H1 (cell line): Measurements from ENCODE around the gene HIPK1. TPM values are rescaled to one million over a fixed set of nuclear protein-coding genes. Genes with fewer than 3 reads are reported as not detected.

Experiments used
- CTCF ChIA-PET: fragments of 300-600 bp; sonication (Branson Sonifier 250); formaldehyde crosslinking; loops from one replicate; lab custom pipeline; 2021; ENCODE audit not compliant: partially characterized antibody; lab: Charles Lee
- POLR2A ChIA-PET: fragments of 300-600 bp; sonication (Branson Sonifier 250); formaldehyde crosslinking; loops from one replicate; lab custom pipeline; 2021; ENCODE audit warnings: inconsistent platforms; ENCODE audit not compliant: partially characterized antibody; lab: Charles Lee
- DNase-seq, 2 experiments: peaks; one replicate each; pipeline versions ENCODE4 v3.0.0 to v3.0.0-alpha.2; 2010 to 2022; ENCODE audit warnings: low spot score in 2 of 2, low read depth in 1 of 2, mixed read lengths in 1 of 2
- FAIRE-seq: peaks from 2 replicates; lab custom pipeline; 2011; peaks lifted over from hg19 to GRCh38; lab: Jason Lieb, UNC
- H2AFZ ChIP-seq: 2 replicates; pipeline ENCODE4 v1.8.1; 2012; ENCODE audit warnings: low read length, inconsistent platforms
- H2AK5ac ChIP-seq: 2 replicates; pipeline ENCODE4 v1.6.1; 2013; ENCODE audit warnings: low read depth, low read length
- H2BK120ac ChIP-seq: replicated peaks from 2 replicates; pipeline ENCODE3; 2013; ENCODE audit warnings: low read depth, low read length, inconsistent platforms
- H2BK12ac ChIP-seq: 2 replicates; pipeline ENCODE4 v1.6.1; 2013; ENCODE audit warnings: low read depth, low read length
- H2BK15ac ChIP-seq: 2 replicates; pipeline ENCODE4 v1.6.1; 2013; ENCODE audit warnings: low read length
- H2BK20ac ChIP-seq: 2 replicates; pipeline ENCODE4 v1.6.1; 2013; ENCODE audit warnings: low read length
- H2BK5ac ChIP-seq: 2 replicates; pipeline ENCODE4 v1.6.1; 2013; ENCODE audit warnings: low read depth, low read length
- H3K14ac ChIP-seq: 2 replicates; pipeline ENCODE4 v1.6.1; 2013; ENCODE audit warnings: inconsistent platforms; ENCODE audit not compliant: insufficient read length
- H3K18ac ChIP-seq: 2 replicates; pipeline ENCODE4 v1.6.1; 2013; ENCODE audit warnings: low read length; ENCODE audit errors: extremely low read depth
- H3K23ac ChIP-seq: 2 replicates; pipeline ENCODE4 v1.6.1; 2013; ENCODE audit warnings: inconsistent platforms; ENCODE audit not compliant: insufficient read length
- H3K23me2 ChIP-seq: 2 replicates; pipeline ENCODE4 v1.6.1; 2013; ENCODE audit warnings: low read depth, low read length
- H3K27ac ChIP-seq: 2 replicates; pipeline ENCODE4 v1.6.1; 2011; ENCODE audit warnings: low read depth, low read length, inconsistent platforms
- H3K27me3 ChIP-seq, 4 experiments: replicated peaks in 1 of 4; 1 replicate in 1 of 4; 2 replicates in 3 of 4; pipeline versions ENCODE4 v1.6.1 to v1.8.1; 2011 to 2013; ENCODE audit warnings: low read length in 3 of 4, mild to moderate bottlenecking in 3 of 4, inconsistent platforms in 2 of 4, mixed read lengths in 2 of 4, moderate library complexity in 1 of 4; ENCODE audit not compliant: control insufficient read depth in 3 of 4, insufficient read depth in 3 of 4; ENCODE audit errors: extremely low read depth in 1 of 4
- H3K36me3 ChIP-seq, 4 experiments: 2 replicates each; pipeline versions ENCODE4 v1.6.1 to v1.8.1; 2011 to 2013; ENCODE audit warnings: mild to moderate bottlenecking in 4 of 4, low read length in 3 of 4, moderate library complexity in 2 of 4, control low read depth in 1 of 4, inconsistent platforms in 1 of 4; ENCODE audit not compliant: insufficient read depth in 4 of 4, control insufficient read depth in 2 of 4
- H3K4ac ChIP-seq: replicated peaks from 2 replicates; pipeline ENCODE3; 2013; ENCODE audit warnings: low read length, low read depth, mixed read lengths, inconsistent platforms; ENCODE audit not compliant: insufficient read length
- H3K4me1 ChIP-seq, 4 experiments: replicated peaks in 1 of 4; 1 replicate in 1 of 4; 2 replicates in 3 of 4; pipeline versions ENCODE4 v1.6.1 to v1.8.1; 2011 to 2013; ENCODE audit warnings: low read length in 3 of 4, inconsistent platforms in 2 of 4, mixed read lengths in 1 of 4; ENCODE audit not compliant: insufficient read depth in 4 of 4, control insufficient read depth in 3 of 4
- H3K4me2 ChIP-seq, 2 experiments: 2 replicates each; pipeline versions ENCODE4 v1.6.1 to v1.8.1; 2011 to 2013; ENCODE audit warnings: low read depth in 2 of 2, low read length in 2 of 2, control low read depth in 1 of 2, inconsistent platforms in 1 of 2, mild to moderate bottlenecking in 1 of 2; ENCODE audit not compliant: insufficient read depth in 1 of 2
- H3K4me3 ChIP-seq, 4 experiments: fragments of 200-600, 300-600 bp in 1 of 4; sonication (generic), shearing (Covaris generic), sonication (Bioruptor Twin) in 1 of 4; 2 replicates each; pipeline versions ENCODE4 v1.5.1 to v1.8.1; 2011 to 2016; ENCODE audit warnings: low read length in 4 of 4, low read depth in 3 of 4, control low read depth in 2 of 4, inconsistent platforms in 2 of 4, mild to moderate bottlenecking in 2 of 4, mixed read lengths in 1 of 4, moderate library complexity in 1 of 4; ENCODE audit not compliant: insufficient read depth in 2 of 4; ENCODE audit errors: extremely low read depth in 1 of 4
- H3K56ac ChIP-seq: replicated peaks from 2 replicates; pipeline ENCODE3; 2013; ENCODE audit warnings: low read depth, mild to moderate bottlenecking, mixed read lengths, low read length, inconsistent platforms; ENCODE audit not compliant: insufficient read length
- H3K79me1 ChIP-seq: 2 replicates; pipeline ENCODE4 v1.6.1; 2013; ENCODE audit warnings: low read depth, low read length, control low read depth
- H3K79me2 ChIP-seq, 2 experiments: 2 replicates each; pipeline versions ENCODE4 v1.6.1 to v1.8.1; 2012 to 2013; ENCODE audit warnings: low read length in 2 of 2, mild to moderate bottlenecking in 2 of 2, inconsistent platforms in 1 of 2; ENCODE audit not compliant: insufficient read depth in 2 of 2, control insufficient read depth in 1 of 2
- H3K9ac ChIP-seq, 4 experiments: replicated peaks in 1 of 4; 1 replicate in 1 of 4; 2 replicates in 3 of 4; pipeline versions ENCODE4 v1.6.1 to v1.8.1; 2011 to 2013; ENCODE audit warnings: low read depth in 3 of 4, low read length in 3 of 4, control low read depth in 2 of 4, mild to moderate bottlenecking in 2 of 4, moderate library complexity in 2 of 4, inconsistent platforms in 1 of 4; ENCODE audit errors: extremely low read depth in 1 of 4
- H3K9me3 ChIP-seq, 2 experiments: 2 replicates each; pipeline versions ENCODE4 v1.6.1 to v1.8.1; 2012 to 2013; ENCODE audit warnings: mild to moderate bottlenecking in 2 of 2, moderate library complexity in 2 of 2, control low read depth in 1 of 2, inconsistent platforms in 1 of 2, low read depth in 1 of 2, low read length in 1 of 2, mixed read lengths in 1 of 2; ENCODE audit not compliant: insufficient read depth in 2 of 2
- H4K20me1 ChIP-seq, 2 experiments: replicated peaks in 1 of 2; 2 replicates each; pipeline versions ENCODE3 to v1.8.1; 2011 to 2013; ENCODE audit warnings: inconsistent platforms in 2 of 2, low read length in 2 of 2, mild to moderate bottlenecking in 1 of 2; ENCODE audit not compliant: insufficient read depth in 2 of 2, control insufficient read depth in 1 of 2
- H4K5ac ChIP-seq: 2 replicates; pipeline ENCODE4 v1.6.1; 2013; ENCODE audit warnings: low read length, low read depth, mixed read lengths, inconsistent platforms; ENCODE audit not compliant: insufficient read length
- H4K8ac ChIP-seq: 2 replicates; pipeline ENCODE4 v1.8.0; 2013; ENCODE audit warnings: mild to moderate bottlenecking, moderate library complexity, low read length, inconsistent platforms; ENCODE audit not compliant: insufficient read depth; ENCODE audit errors: extremely low read depth
- H4K91ac ChIP-seq: replicated peaks from 2 replicates; pipeline ENCODE3; 2013; ENCODE audit warnings: low read length, mixed read lengths, inconsistent platforms; ENCODE audit not compliant: insufficient read length
- CREB1 ChIP-seq: IDR thresholded peaks from 2 replicates; pipeline ENCODE4 v1.6.1; 2012; ENCODE audit warnings: inconsistent platforms
- JUND ChIP-seq: IDR thresholded peaks from 2 replicates; pipeline ENCODE4 v1.6.1; 2011; ENCODE audit warnings: mild to moderate bottlenecking, improper control_type of control experiment, low read length
- KDM1A ChIP-seq: fragments of 200-600, 300-600 bp; sonication (generic); IDR thresholded peaks from 2 replicates; pipeline ENCODE4 v1.7.1; 2016; ENCODE audit warnings: mild to moderate bottlenecking, low read length, borderline replicate concordance
- PHF8 ChIP-seq: fragments of 200-600 bp; sonication (generic); conservative IDR thresholded peaks from 2 replicates; pipeline ENCODE4 v1.7.1; 2012; ENCODE audit warnings: low read depth, mild to moderate bottlenecking, inconsistent platforms, low read length, moderate library complexity
- POLR2A ChIP-seq, 2 experiments: IDR thresholded peaks; 1 replicate in 1 of 2; 2 replicates in 1 of 2; pipeline ENCODE4 v1.6.1; 2011; ENCODE audit warnings: low read depth in 2 of 2, low read length in 2 of 2, mild to moderate bottlenecking in 2 of 2; ENCODE audit errors: control extremely low read depth in 1 of 2
- RAD21 ChIP-seq, 2 experiments: IDR thresholded peaks in 1 of 2; conservative IDR thresholded peaks in 1 of 2; 2 replicates each; pipeline ENCODE4 v1.6.1; 2011; ENCODE audit warnings: low read depth in 2 of 2, low read length in 2 of 2, improper control_type of control experiment in 1 of 2, inconsistent platforms in 1 of 2, mild to moderate bottlenecking in 1 of 2, moderate library complexity in 1 of 2
- RBBP5 ChIP-seq: IDR thresholded peaks from 2 replicates; pipeline ENCODE4 v1.7.1; 2012; ENCODE audit warnings: low read depth, mild to moderate bottlenecking, inconsistent platforms, low read length, moderate library complexity, borderline replicate concordance
- RNF2 ChIP-seq: fragments of 200-900, 300-1000 bp; sonication (generic); IDR thresholded peaks from 2 replicates; pipeline ENCODE4 v1.7.1; 2016; ENCODE audit warnings: borderline replicate concordance, low read depth, mild to moderate bottlenecking, antibody characterized with exemption, low read length; ENCODE audit not compliant: poor library complexity, severe bottlenecking; ENCODE audit errors: missing control alignments
- YY1 ChIP-seq: IDR thresholded peaks from 2 replicates; pipeline ENCODE4 v1.6.1; 2011; ENCODE audit warnings: low read depth, mild to moderate bottlenecking, low read length
- WGBS, 2 experiments: shearing (Covaris generic) in 1 of 2; methylation state at CpG; one replicate each; pipeline versions ENCODE4 v1.1.6 to v1.1.7; 2013 to 2015; ENCODE audit warnings: low lambda C conversion rate in 2 of 2, mixed read lengths in 2 of 2, inconsistent platforms in 1 of 2, low coverage in 1 of 2, missing lambda C conversion rate in 1 of 2; ENCODE audit not compliant: insufficient replicate concordance in 2 of 2, insufficient coverage in 1 of 2, insufficient read length in 1 of 2; ENCODE audit errors: extremely low coverage in 1 of 2, missing lambda C conversion rate in 1 of 2; 5-methylcytosine and 5-hydroxymethylcytosine counted together
- polyA plus RNA-seq, 7 experiments: library from polyadenylated mRNA; depleted of rRNA in 3 of 7; stranded (reverse) in 5 of 7; unstranded in 2 of 7; fragments of >200 nt in 5 of 7; fragments of 200-250 nt in 2 of 7; gene quantifications; 1 replicate in 5 of 7; 2 replicates in 1 of 7; 4 replicates in 1 of 7; pipeline versions ENCODE4 v1.2.1 to v1.2.3, GENCODE V29; 2011 to 2013; ENCODE audit warnings: missing spikeins in 2 of 7, mixed read lengths in 2 of 7
- total RNA-seq: library from RNA; stranded (reverse); fragmentation: NEBNext Ultra II Directional; extraction: Animal tissue kit (Norgen Biotek cat#: 25700); gene quantifications from 2 replicates; pipeline ENCODE4 v1.2.1, GENCODE V29; 2021

Gene HIPK1
- total and polyA plus RNA-seq, 2 of the 8 experiments (the other 6 are each of a cell fraction or from before 2014, with no cell fraction given) = 46.2 to 64.3 TPM

GRCh38 chr1:113913887-113914664 lies 15.0 kb upstream of the HIPK1 start:
- Histone ChIP-seq H3K4me2 (no peak overlapping the region), H3K4ac (no peak overlapping the region), H3K4me3 (no peak overlapping the region), H3K14ac (no peak overlapping the region), H3K79me1 (no peaks in the 10 kb centered on the region), H3K9ac (no peak overlapping the region), H3K36me3 (peaks cover 2 to 15% (median 9%) of the 10 kb centered on the region in 4 experiments; a peak in 4 of 8 replicates), H3K23ac (no peak overlapping the region), H3K18ac (no peak overlapping the region), H2BK120ac (no peak overlapping the region), H2AFZ (no peak overlapping the region), H3K4me1 (no peaks in the 10 kb centered on the region), H3K27ac (no peak overlapping the region), H3K23me2 (no peaks in the 10 kb centered on the region), H2BK12ac (no peak overlapping the region), H4K8ac (no peak overlapping the region), H3K27me3 (no peaks in the 10 kb centered on the region), H2BK20ac (no peak overlapping the region), H2BK5ac (no peak overlapping the region), H4K5ac (no peak overlapping the region), H3K56ac (no peak overlapping the region), H2BK15ac (no peak overlapping the region), H4K91ac (no peak overlapping the region), H3K79me2 (no peaks in the 10 kb centered on the region), H3K9me3 (no peaks in the 10 kb centered on the region), H2AK5ac (no peak overlapping the region), H4K20me1 (no peaks in the 10 kb centered on the region)
- ChIA-PET CTCF (interaction anchor here (0.6 kb wide), 2 partner anchors 11 to 383 kb away, joined by 3 read pairs; no protein-coding TSS in a partner anchor), POLR2A (interaction anchor here (0.9 to 1.1 kb wide), 3 partner anchors 9 to 12 kb away, joined by 3 to 4 read pairs (median 3); partner anchors contain the start of genes AP4B1 and DCLRE1B)
- WGBS, 2 experiments = 90% methylated on average over 5 of the region's 5 CpGs; no CpG with 5 or more reads in 1 of the 2 experiments
- FAIRE-seq = no peak
- DNase-seq = no peak
- TF ChIP-seq YY1 (no peak), RAD21 (IDR thresholded peaks at IDR 0.05 in 1 of 2, conservative IDR thresholded peaks at IDR 0.05 in 1 of 2; ENCODE audit: low read depth in 2 of 2, low read length in 2 of 2) (no peak), CREB1 (no peak), POLR2A (IDR thresholded peaks at IDR 0.05; ENCODE audit: control extremely low read depth in 1 of 2, low read depth in 2 of 2, low read length in 2 of 2) (no peak), JUND (no peak), PHF8 (no peak), RBBP5 (no peak), KDM1A (no peak), RNF2 (no peak)
